ENCODE results near the gene FANK1. TPM values are rescaled to one million over a fixed set of nuclear protein-coding genes. Genes with fewer than 3 reads are reported as not detected.
"Not testable (repeated sequence)": the region's sequence is repeated elsewhere in the genome, so short reads cannot be mapped to it uniquely, and the experiment has no call there.

FANK1 gene
- total RNA-seq, 1 donor from 2014 or later, result 0.30 TPM

DNA sequence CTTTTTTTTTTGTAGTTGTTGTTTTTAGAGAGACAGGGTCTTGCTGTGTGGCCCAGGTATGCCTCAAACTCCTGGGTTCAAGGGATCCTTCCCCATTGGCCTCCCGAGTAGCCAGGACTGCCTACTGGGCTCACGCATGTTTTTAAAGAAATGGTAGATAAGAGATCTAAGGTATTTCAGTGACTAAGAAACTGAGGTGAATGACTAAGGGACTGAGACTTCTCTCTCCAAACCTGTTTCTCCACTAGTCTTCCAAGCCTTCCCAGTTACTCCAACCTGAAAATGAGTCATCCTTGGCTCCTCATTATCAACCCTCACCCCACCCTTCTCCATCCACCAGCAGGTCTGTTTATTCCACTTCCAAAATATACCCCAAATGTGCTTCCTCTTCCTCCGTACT lies 4.6 kb downstream of the FANK1 start:
- H3K4me3 ChIP-seq; DNase-seq; intact Hi-C loops (cut with micrococcal nuclease); H3K9me3 ChIP-seq (replicated peaks); H3K27ac ChIP-seq (replicated peaks); H3K36me3 ChIP-seq; H3K27me3 ChIP-seq (ENCODE audit: low read depth): not testable (repeated sequence)
- peaks cover 14% of the 10 kb centered on the region for H3K4me1 ChIP-seq

DNA sequence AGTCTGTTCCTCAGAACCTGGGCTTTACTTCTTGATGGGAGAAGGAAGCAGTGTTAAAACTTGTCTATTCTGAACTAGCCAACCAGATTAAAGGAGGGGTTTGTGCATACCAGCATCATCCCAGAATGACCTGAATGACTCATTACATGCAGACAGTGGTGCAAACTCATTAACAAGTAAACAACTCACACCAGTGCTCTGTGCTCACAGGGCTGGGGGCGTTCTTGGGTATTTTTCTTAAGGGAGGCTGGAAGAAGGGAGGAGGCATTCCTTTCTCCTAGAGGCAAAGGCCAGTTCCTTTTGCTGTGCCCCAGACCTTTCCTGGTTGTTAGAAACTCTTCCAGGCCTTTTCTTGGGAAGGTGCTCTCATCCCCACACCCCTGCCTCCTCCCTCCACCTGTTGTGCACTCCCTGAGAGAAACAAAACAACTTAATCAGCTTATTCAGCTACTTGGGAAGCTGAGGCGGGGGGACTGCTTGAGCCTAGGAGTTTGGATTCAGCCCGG lies 6.8 kb downstream of the FANK1 start:
- intact Hi-C loops (cut with micrococcal nuclease); H3K9me3 ChIP-seq (replicated peaks); H3K27me3 ChIP-seq (ENCODE audit: low read depth); H3K4me1 ChIP-seq; H3K36me3 ChIP-seq; H3K4me3 ChIP-seq; H3K27ac ChIP-seq (replicated peaks); DNase-seq: not testable (repeated sequence)

DNA sequence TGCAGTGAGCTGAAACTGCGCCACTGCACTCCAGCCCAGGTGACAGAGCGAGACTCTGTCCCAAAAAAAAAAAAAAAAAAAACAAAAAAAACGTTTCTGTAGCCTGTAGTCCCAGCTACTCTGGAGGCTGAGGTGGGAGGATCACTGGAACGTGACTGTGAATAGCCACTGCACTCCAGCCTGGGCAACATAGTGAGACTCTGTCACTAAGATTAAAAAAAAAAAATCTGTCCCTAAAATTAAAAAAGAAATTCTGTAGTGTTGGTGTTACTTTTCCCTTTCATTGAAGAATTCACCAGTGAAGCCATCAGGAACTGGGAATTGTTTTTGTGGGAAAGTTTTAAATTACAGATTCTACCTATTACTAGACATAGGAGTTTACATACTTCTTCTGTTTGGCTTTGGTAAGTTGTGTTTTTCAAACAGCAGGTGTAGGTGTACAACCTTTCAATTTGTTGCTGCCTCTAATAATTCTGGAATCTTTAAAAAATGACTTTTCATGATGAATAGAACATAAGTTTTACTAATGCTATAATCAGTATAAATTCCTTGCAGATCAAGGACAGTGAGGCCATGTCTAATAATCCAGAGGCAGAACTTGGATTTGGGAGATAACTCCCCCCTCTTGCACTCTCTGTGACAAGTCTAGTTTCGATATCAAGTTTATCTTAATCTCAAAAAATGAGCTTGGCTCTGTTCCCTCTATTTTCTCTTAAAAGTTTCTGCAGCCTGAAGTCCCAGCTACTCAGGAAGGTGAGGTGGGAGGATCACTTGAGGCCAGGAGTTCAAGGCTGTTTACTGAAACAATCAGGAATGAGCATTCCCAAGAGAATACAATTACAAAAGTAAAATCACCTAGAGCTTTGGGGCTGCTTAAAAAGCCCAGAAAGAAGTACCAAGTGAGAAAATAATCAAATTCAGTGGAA lies 9.0 kb downstream of the FANK1 start:
- intact Hi-C loops (cut with micrococcal nuclease); DNase-seq; H3K4me3 ChIP-seq; H3K36me3 ChIP-seq; H3K27me3 ChIP-seq (ENCODE audit: low read depth); H3K4me1 ChIP-seq; H3K9me3 ChIP-seq (replicated peaks): not testable (repeated sequence)
- H3K27ac ChIP-seq (replicated peaks), result peak overlapping the region; percentile 23

DNA sequence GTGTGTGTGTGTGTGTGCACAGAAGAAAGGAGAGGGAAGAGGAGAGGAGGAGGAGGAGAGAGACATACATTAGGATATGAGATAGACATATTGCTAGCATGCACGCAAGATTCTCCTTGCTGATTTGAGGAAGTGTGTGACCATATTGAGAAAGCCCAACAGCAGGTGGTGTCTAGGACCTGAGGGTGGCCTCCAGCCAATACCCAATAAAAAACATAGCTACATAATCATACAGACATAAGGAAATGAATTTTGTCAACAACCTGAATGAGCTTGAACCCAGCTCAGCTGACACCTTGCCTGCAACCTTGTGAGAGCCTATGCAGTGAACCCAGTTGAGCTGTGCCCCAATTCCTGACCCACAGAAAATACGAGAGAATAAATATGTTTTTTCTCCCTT lies 11.2 kb downstream of the FANK1 start:
- intact Hi-C loops (cut with micrococcal nuclease); H3K4me1 ChIP-seq; H3K36me3 ChIP-seq; H3K9me3 ChIP-seq (replicated peaks); H3K27ac ChIP-seq (replicated peaks); H3K27me3 ChIP-seq (ENCODE audit: low read depth); DNase-seq; H3K4me3 ChIP-seq: not testable (repeated sequence)

DNA sequence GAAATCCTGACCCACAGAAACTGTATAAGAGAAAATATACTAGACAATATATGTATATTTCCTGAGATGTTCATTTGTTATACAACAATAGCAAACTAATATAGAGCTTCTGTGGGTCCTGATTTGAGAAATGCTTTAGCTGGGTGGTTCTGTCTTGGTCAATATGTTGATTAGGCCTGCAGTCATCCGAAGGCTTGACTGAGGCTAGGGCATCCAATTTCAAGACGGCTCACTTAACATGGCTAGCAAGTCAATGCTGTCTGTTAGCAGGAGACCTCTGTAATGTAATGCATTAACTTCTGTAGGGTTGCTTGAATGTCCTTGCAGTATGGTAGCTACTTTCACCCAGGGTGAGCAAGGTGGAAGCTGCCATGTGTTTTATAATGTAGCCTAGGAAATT lies 12.4 kb downstream of the FANK1 start:
- intact Hi-C loops (cut with micrococcal nuclease); H3K27ac ChIP-seq (replicated peaks); H3K36me3 ChIP-seq; H3K27me3 ChIP-seq (ENCODE audit: low read depth); H3K9me3 ChIP-seq (replicated peaks); H3K4me3 ChIP-seq; DNase-seq; H3K4me1 ChIP-seq: not testable (repeated sequence)

DNA sequence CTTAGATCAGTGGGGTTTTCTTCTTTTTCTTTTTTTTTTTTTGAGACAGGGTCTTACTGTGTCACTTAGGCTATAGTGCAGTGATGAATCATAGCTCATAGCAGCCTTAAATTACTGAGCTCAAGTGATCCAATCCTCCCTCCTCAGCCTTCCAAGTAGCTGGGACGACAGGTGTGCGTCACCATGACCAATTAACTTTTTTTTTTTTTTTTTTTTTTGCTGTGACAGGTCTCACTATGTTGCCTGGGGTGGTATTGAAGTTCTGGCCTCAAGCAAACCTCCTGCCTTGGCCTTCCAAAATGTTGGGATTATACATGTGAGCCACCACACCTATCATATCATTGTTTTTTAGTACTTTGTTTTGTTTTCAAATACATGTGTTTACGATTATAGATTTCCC lies 13.1 kb downstream of the FANK1 start:
- H3K4me1 ChIP-seq; DNase-seq; H3K4me3 ChIP-seq; intact Hi-C loops (cut with micrococcal nuclease); H3K27me3 ChIP-seq (ENCODE audit: low read depth); H3K9me3 ChIP-seq (replicated peaks); H3K27ac ChIP-seq (replicated peaks); H3K36me3 ChIP-seq: not testable (repeated sequence)

DNA sequence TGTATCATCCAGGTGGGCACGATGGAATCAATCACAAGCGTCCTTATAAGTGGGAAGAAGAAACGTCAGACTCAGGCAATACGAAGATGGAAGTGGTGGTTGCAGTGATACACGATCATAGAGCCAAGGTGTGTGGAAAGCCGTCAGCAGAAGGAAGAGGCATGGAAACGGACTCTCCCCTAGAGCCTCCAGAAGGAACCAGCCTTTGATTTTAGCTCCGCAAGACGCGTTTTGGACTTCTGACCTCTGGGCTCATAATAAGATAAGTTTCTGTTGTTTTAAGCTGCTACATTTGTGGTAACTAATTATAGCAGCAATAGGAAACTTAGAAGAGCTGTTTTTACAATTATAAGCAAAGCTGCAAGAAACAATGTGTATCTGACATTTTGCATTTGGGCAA lies 14.8 kb downstream of the FANK1 start:
- H3K9me3 ChIP-seq (replicated peaks), result no peaks in the 10 kb centered on the region
- H3K27me3 ChIP-seq (ENCODE audit: low read depth), result no peaks in the 10 kb centered on the region
- no peak for DNase-seq
- intact Hi-C loops (cut with micrococcal nuclease), result no loop called here
- no peak overlapping the region for H3K27ac ChIP-seq (replicated peaks)
- no peaks in the 10 kb centered on the region for H3K36me3 ChIP-seq
- TF ChIP-seq, protein P1, sequence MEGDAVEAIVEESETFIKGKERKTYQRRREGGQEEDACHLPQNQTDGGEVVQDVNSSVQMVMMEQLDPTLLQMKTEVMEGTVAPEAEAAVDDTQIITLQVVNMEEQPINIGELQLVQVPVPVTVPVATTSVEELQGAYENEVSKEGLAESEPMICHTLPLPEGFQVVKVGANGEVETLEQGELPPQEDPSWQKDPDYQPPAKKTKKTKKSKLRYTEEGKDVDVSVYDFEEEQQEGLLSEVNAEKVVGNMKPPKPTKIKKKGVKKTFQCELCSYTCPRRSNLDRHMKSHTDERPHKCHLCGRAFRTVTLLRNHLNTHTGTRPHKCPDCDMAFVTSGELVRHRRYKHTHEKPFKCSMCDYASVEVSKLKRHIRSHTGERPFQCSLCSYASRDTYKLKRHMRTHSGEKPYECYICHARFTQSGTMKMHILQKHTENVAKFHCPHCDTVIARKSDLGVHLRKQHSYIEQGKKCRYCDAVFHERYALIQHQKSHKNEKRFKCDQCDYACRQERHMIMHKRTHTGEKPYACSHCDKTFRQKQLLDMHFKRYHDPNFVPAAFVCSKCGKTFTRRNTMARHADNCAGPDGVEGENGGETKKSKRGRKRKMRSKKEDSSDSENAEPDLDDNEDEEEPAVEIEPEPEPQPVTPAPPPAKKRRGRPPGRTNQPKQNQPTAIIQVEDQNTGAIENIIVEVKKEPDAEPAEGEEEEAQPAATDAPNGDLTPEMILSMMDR (IDR thresholded peaks at IDR 0.05; ENCODE audit: borderline replicate concordance), result no peak
- H3K4me3 ChIP-seq, result no peak overlapping the region
- peaks cover under 1% of the 10 kb centered on the region for H3K4me1 ChIP-seq

DNA sequence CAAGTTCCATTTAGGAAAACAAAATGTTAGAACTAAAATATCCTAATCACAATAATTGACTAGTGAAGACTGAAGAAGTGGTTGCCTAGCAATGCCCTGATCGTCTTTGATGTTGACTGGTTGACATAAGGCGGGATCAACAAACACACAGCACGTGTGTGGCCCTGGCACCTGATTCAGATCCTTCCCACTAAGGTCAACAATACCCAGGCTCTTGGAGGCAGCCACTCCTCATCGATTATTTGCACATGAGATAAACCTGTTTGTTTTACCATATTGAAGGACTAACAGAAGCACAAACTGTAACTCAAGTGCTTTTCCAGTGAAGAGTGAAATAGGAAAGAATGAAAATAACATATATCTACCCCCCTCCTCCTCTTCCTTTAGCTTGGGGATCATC lies 15.6 kb downstream of the FANK1 start:
- intact Hi-C loops (cut with micrococcal nuclease), result no loop called here
- no peak overlapping the region for H3K4me3 ChIP-seq
- no peaks in the 10 kb centered on the region for H3K4me1 ChIP-seq
- no peak overlapping the region for H3K27ac ChIP-seq (replicated peaks)
- TF ChIP-seq, protein P1 (IDR thresholded peaks at IDR 0.05; ENCODE audit: borderline replicate concordance), result no peak
- no peaks in the 10 kb centered on the region for H3K9me3 ChIP-seq (replicated peaks)
- H3K27me3 ChIP-seq (ENCODE audit: low read depth), result no peaks in the 10 kb centered on the region
- H3K36me3 ChIP-seq, result no peaks in the 10 kb centered on the region
- DNase-seq, result no peak

DNA sequence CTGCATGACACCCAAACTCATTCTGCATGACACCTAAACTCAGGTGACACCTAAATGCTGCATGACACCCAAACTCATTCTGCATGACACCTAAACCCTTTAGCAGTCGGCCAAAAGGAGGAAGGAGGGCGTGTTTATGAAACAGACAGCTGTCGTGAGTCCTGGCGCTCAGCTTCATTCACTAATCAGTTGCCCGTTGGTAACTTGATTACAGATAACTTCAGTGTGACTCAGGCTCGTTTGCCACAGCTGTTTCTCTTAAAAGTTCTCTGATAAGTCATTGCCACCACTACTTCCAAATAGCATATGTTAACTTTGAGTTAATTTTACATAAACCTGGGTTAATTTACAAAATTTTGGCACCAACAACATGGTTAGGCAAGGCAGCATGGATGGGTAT lies 16.9 kb downstream of the FANK1 start:
- H3K4me1 ChIP-seq; intact Hi-C loops (cut with micrococcal nuclease); H3K9me3 ChIP-seq (replicated peaks); H3K4me3 ChIP-seq; H3K27ac ChIP-seq (replicated peaks); DNase-seq; H3K36me3 ChIP-seq; H3K27me3 ChIP-seq (ENCODE audit: low read depth): not testable (repeated sequence)

Data from left ventricle myocardium inferior (tissue), 1 donor.